Effector memory CD8-positive, alpha-beta T cell (primary cell): Measurements from ENCODE around the gene CAPN15.

Experiments used
- ATAC-seq: fragments of 150-1000 bp; cut with Tn5 transposase; replicated peaks from 2 replicates; pipeline ENCODE4 v1.10.0; 2021; ENCODE audit warnings: mild to moderate bottlenecking, moderate library complexity
- DNase-seq, 3 experiments: peaks; one replicate each; pipeline ENCODE4 v3.0.0; 2021
- H3K27ac Mint-ChIP-seq, 2 donors: one replicate each; pipeline ENCODE4 v1.8.0; 2022; ENCODE audit warnings: mild to moderate bottlenecking in 2 of 2, mixed read lengths in 2 of 2, moderate library complexity in 2 of 2
- H3K27me3 Mint-ChIP-seq, 2 donors: one replicate each; pipeline ENCODE4 v1.8.0; 2022; ENCODE audit warnings: mixed read lengths in 2 of 2
- H3K36me3 Mint-ChIP-seq: one replicate; pipeline ENCODE4 v1.8.0; 2022; ENCODE audit warnings: mild to moderate bottlenecking, moderate library complexity, mixed read lengths; ENCODE audit not compliant: insufficient read depth
- H3K4me1 Mint-ChIP-seq, 2 donors: one replicate each; pipeline ENCODE4 v1.8.0; 2022; ENCODE audit warnings: low read depth in 2 of 2, mixed read lengths in 2 of 2
- H3K4me3 Mint-ChIP-seq, 2 donors: one replicate each; pipeline ENCODE4 v1.8.0; 2022; ENCODE audit warnings: mild to moderate bottlenecking in 2 of 2, mixed read lengths in 2 of 2, moderate library complexity in 2 of 2
- H3K9me3 Mint-ChIP-seq, 2 donors: one replicate each; pipeline ENCODE4 v1.8.0; 2022; ENCODE audit warnings: mixed read lengths in 2 of 2

CAPN15 gene

GRCh38 chr16:569445-570254 is 42.1 kb downstream of the CAPN15 start, which contains the start of gene PIGQ:
TSS of gene PIGQ (plus strand) at chr16:569968. CDS start at chr16:574075, 4,107 bp downstream.
- DNase-seq (peak; percentile 39 to 56 (median 53)), ATAC-seq (peak; percentile 74)
- Mint-ChIP-seq H3K27me3 (no peaks in the 10 kb centered on the region), H3K4me1 (peaks cover 26 to 34% of the 10 kb centered on the region in 2 donors), H3K4me3 (peak within 1 kb of the TSS; percentile 84 to 88), H3K36me3 (peaks cover 23% of the 10 kb centered on the region), H3K27ac (peak within 1 kb of the TSS; percentile 94 to 97), H3K9me3 (no peaks in the 10 kb centered on the region)

- Mint-ChIP-seq H3K27me3 (no peaks in the 10 kb centered on the region), H3K9me3 (no peaks in the 10 kb centered on the region), H3K4me1 (peaks cover 27 to 32% of the 10 kb centered on the region in 2 donors), H3K27ac (no peak overlapping the region), H3K4me3 (no peak overlapping the region), H3K36me3 (peaks cover 23% of the 10 kb centered on the region)
- ATAC-seq = no peak
- no peak for DNase-seq
Observed at GRCh38 chr16:572865-573650, 45.5 kb downstream of the CAPN15 start.

- no peak for ATAC-seq
- DNase-seq = no peak
- Mint-ChIP-seq H3K27ac (no peak overlapping the region), H3K36me3 (peaks cover 21% of the 10 kb centered on the region), H3K9me3 (no peaks in the 10 kb centered on the region), H3K4me3 (no peak overlapping the region), H3K4me1 (peaks cover 26 to 28% of the 10 kb centered on the region in 2 donors), H3K27me3 (no peaks in the 10 kb centered on the region)
Observed at GRCh38 chr16:574021-574760, 46.7 kb downstream of the CAPN15 start.

GRCh38 chr16:575354-576196 is 48.1 kb downstream of the CAPN15 start:
- no peak overlapping the region for H3K27ac Mint-ChIP-seq
- peaks cover 13% of the 10 kb centered on the region for H3K36me3 Mint-ChIP-seq
- H3K9me3 Mint-ChIP-seq = no peaks in the 10 kb centered on the region
- no peaks in the 10 kb centered on the region for H3K27me3 Mint-ChIP-seq
- ATAC-seq (no peak), DNase-seq (no peak)
- no peak overlapping the region for H3K4me3 Mint-ChIP-seq
- H3K4me1 Mint-ChIP-seq = peaks cover 21 to 22% of the 10 kb centered on the region in 2 donors

- Mint-ChIP-seq H3K36me3 (peaks cover 5% of the 10 kb centered on the region), H3K4me3 (no peak overlapping the region), H3K9me3 (no peaks in the 10 kb centered on the region), H3K27ac (peak overlapping the region in 1 of 2 donors; percentile 38), H3K27me3 (no peaks in the 10 kb centered on the region), H3K4me1 (peaks cover 14 to 15% of the 10 kb centered on the region in 2 donors)
- no peak for ATAC-seq
- no peak for DNase-seq
Observed at GRCh38 chr16:576197-576822, 48.8 kb downstream of the CAPN15 start.

GRCh38 chr16:576823-577201 is 49.3 kb downstream of the CAPN15 start:
- ATAC-seq = no peak

GRCh38 chr16:577796-578195 is 50.3 kb downstream of the CAPN15 start:
- H3K4me1 Mint-ChIP-seq = peaks cover 6 to 7% of the 10 kb centered on the region in 2 donors
- H3K36me3 Mint-ChIP-seq = peaks cover 5% of the 10 kb centered on the region
- ATAC-seq (no peak), DNase-seq (no peak)
- H3K4me3 Mint-ChIP-seq = no peak overlapping the region
- H3K9me3 Mint-ChIP-seq = no peaks in the 10 kb centered on the region
- no peaks in the 10 kb centered on the region for H3K27me3 Mint-ChIP-seq
- no peak overlapping the region for H3K27ac Mint-ChIP-seq

More at GRCh38 chr16:576823-577201, 49.3 kb downstream of the CAPN15 start:
- H3K4me3 Mint-ChIP-seq = no peak overlapping the region
- no peaks in the 10 kb centered on the region for H3K9me3 Mint-ChIP-seq
- H3K4me1 Mint-ChIP-seq = peaks cover 9 to 10% of the 10 kb centered on the region in 2 donors
- H3K27me3 Mint-ChIP-seq = no peaks in the 10 kb centered on the region
- peaks cover 4% of the 10 kb centered on the region for H3K36me3 Mint-ChIP-seq
- H3K27ac Mint-ChIP-seq = peak overlapping the region in 1 of 2 donors; percentile 38
- no peak for DNase-seq

GRCh38 chr16:578232-578869 is 50.8 kb downstream of the CAPN15 start:
- Mint-ChIP-seq H3K27me3 (no peaks in the 10 kb centered on the region), H3K27ac (no peak overlapping the region), H3K4me1 (peaks cover 6 to 7% of the 10 kb centered on the region in 2 donors), H3K4me3 (no peak overlapping the region), H3K9me3 (no peaks in the 10 kb centered on the region), H3K36me3 (peaks cover 5% of the 10 kb centered on the region)
- ATAC-seq = no peak
- DNase-seq = no peak

- Mint-ChIP-seq H3K9me3 (no peaks in the 10 kb centered on the region), H3K27ac (no peak overlapping the region), H3K4me1 (peaks cover 5 to 6% of the 10 kb centered on the region in 2 donors), H3K27me3 (no peaks in the 10 kb centered on the region), H3K4me3 (no peak overlapping the region), H3K36me3 (peaks cover 5% of the 10 kb centered on the region)
- ATAC-seq = peak; percentile 91
- DNase-seq = peak; percentile 25 to 53 (median 37)
Observed at GRCh38 chr16:578870-579405, 51.4 kb downstream of the CAPN15 start.

- ATAC-seq (no peak), DNase-seq (no peak)
- no peak overlapping the region for H3K27ac Mint-ChIP-seq
- H3K4me3 Mint-ChIP-seq = no peak overlapping the region
- no peaks in the 10 kb centered on the region for H3K9me3 Mint-ChIP-seq
- H3K4me1 Mint-ChIP-seq = peaks cover 6 to 7% of the 10 kb centered on the region in 2 donors
- no peaks in the 10 kb centered on the region for H3K27me3 Mint-ChIP-seq
- H3K36me3 Mint-ChIP-seq = peaks cover 5% of the 10 kb centered on the region
Observed at GRCh38 chr16:580141-580945, 52.8 kb downstream of the CAPN15 start.

GRCh38 chr16:580946-581498 is 53.5 kb downstream of the CAPN15 start:
- ATAC-seq = no peak
- H3K4me3 Mint-ChIP-seq = no peak overlapping the region
- H3K9me3 Mint-ChIP-seq = no peaks in the 10 kb centered on the region
- peaks cover 5% of the 10 kb centered on the region for H3K36me3 Mint-ChIP-seq
- H3K27me3 Mint-ChIP-seq = no peaks in the 10 kb centered on the region
- no peak for DNase-seq
- no peak overlapping the region for H3K27ac Mint-ChIP-seq
- peaks cover 6 to 8% of the 10 kb centered on the region in 2 donors for H3K4me1 Mint-ChIP-seq
